Measurements from ENCODE around the gene SLC49A4.

Gene SLC49A4

GRCh38 chr3:122786066-122786465 is 8.8 kb upstream of the SLC49A4 start:
- no peak for DNase-seq

- DNase-seq, result no peak
Observed at GRCh38 chr3:122787872-122788271, 7.0 kb upstream of the SLC49A4 start.

- no peak for DNase-seq
Observed at GRCh38 chr3:122789585-122790273, 5.1 kb upstream of the SLC49A4 start.

- no peak for DNase-seq
Observed at GRCh38 chr3:122793568-122794416, 1.1 kb upstream of the SLC49A4 start, which contains the start of gene HSPBAP1. HSPBAP1 (minus strand) TSS chr3:122793831; CDS start chr3:122793680, 151 bp downstream.

GRCh38 chr3:122794483-122794778 is 438 bp upstream of the SLC49A4 start:
- no peak for DNase-seq

- no peak for DNase-seq
Observed at GRCh38 chr3:122795674-122796195, 866 bp downstream of the SLC49A4 start.

- no peak for DNase-seq
Observed at GRCh38 chr3:122797291-122797690, 2.4 kb downstream of the SLC49A4 start.

- DNase-seq, result no peak
Observed at GRCh38 chr3:122799322-122799721, 4.5 kb downstream of the SLC49A4 start.

- DNase-seq, result no peak
Observed at GRCh38 chr3:122800031-122800430, 5.2 kb downstream of the SLC49A4 start.

GRCh38 chr3:122800706-122801237 is 5.9 kb downstream of the SLC49A4 start:
- DNase-seq, result no peak

GRCh38 chr3:122802323-122802722 is 7.5 kb downstream of the SLC49A4 start:
- no peak for DNase-seq

GRCh38 chr3:122803977-122804376 is 9.1 kb downstream of the SLC49A4 start:
- no peak for DNase-seq

- no peak for DNase-seq
Observed at GRCh38 chr3:122810734-122811133, 15.9 kb downstream of the SLC49A4 start.

- no peak for DNase-seq
Observed at GRCh38 chr3:122816587-122816986, 21.7 kb downstream of the SLC49A4 start.

GRCh38 chr3:122824465-122825381 is 29.9 kb downstream of the SLC49A4 start:
- no peak for DNase-seq

GRCh38 chr3:122825460-122825859 is 30.6 kb downstream of the SLC49A4 start:
- DNase-seq, result no peak

GRCh38 chr3:122826278-122826677 is 31.4 kb downstream of the SLC49A4 start:
- DNase-seq, result no peak

GRCh38 chr3:122828281-122828680 is 33.4 kb downstream of the SLC49A4 start:
- no peak for DNase-seq

GRCh38 chr3:122835590-122835989 is 40.7 kb downstream of the SLC49A4 start:
- no peak for DNase-seq

- no peak for DNase-seq
Observed at GRCh38 chr3:122843604-122844003, 48.7 kb downstream of the SLC49A4 start.

- DNase-seq, result no peak
Observed at GRCh38 chr3:122857019-122857418, 62.1 kb downstream of the SLC49A4 start.

GRCh38 chr3:122858373-122858772 is 63.5 kb downstream of the SLC49A4 start:
- DNase-seq, result no peak
